GM18499 (cell line): ENCODE results near the gene EBP.
"Not testable (repeated sequence)": the region's sequence is repeated elsewhere in the genome, so short reads cannot be mapped to it uniquely, and the experiment has no call there.

Source experiments
- ATAC-seq: cut with Tn5 transposase; IDR thresholded peaks from one replicate; pipeline ENCODE4 v1.9.1; 2021; ENCODE audit warnings: moderate number of reproducible peaks; ENCODE audit not compliant: insufficient read depth, unreplicated experiment

EBP gene

GRCh38 chrX:48492293-48492910 is 29.2 kb upstream of the EBP start:
- no peak for ATAC-seq

GRCh38 chrX:48493890-48494364 is 27.7 kb upstream of the EBP start:
- no peak for ATAC-seq

- no peak for ATAC-seq
Measured at GRCh38 chrX:48496660-48497059, 24.9 kb upstream of the EBP start.

DNA sequence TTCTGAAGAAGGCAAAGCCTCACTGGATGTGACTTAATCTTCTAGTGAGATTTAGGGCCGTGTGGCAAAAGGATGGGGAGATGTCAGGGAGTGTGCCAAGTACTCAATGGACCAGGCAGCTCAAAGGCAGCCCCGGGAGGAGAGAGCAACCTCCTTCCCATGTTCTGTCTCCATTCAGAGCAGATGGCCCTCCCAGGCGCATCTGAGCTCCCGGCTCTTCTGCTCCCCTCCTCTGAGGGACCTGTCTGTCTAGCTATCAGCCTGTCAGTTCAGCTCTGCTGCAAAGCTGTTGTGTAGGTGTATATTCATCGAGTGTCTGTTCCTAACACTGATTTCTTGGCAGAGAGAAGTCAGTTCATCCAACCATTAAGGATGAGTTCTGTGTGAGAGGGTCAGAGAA is 23.7 kb upstream of the EBP start:
- ATAC-seq = no peak

DNA sequence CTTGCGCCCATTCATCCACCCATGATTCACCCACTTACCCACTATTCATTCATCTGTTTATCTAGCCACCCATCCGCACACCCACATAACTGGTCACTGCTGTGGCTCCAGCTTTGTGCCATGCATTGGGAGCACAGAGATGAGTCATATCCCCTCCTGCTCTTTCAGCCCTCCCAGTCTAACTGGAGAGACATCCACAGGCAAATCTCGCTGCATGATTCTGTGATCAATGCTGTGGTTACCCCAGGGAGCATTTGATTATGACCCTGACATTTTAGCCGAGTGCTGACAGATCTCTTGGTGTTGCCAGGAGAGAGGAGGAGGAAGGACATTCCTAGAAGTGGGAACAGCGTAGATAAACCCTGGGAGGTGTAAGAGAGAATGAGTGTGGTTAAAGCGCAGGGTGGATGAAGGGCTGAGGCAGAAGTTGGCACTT is 23.2 kb upstream of the EBP start:
- ATAC-seq = no peak

DNA sequence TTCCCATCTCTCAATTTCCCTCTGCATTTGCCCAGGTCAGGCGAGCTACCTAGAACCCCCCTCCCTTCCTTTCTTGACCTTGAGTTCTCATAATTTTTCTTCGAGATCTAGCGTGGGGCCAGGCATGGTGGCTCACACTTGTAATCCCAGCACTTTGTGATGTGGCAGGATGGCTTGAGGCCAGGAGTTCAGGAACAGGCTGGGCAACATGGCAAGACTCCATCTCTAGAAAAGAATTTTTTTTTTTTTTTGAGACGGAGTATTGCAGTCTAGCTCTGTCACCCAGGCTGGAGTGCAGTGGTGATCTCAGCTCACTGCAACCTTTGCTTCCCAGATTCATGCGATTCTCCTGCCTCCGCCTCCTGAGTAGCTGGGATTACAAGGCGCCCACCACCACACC is 17.3 kb upstream of the EBP start:
- ATAC-seq = no peak

GRCh38 chrX:48505481-48505880 is 16.1 kb upstream of the EBP start:
- ATAC-seq = no peak

- no peak for ATAC-seq
Measured at GRCh38 chrX:48507246-48507645, 14.4 kb upstream of the EBP start.

DNA sequence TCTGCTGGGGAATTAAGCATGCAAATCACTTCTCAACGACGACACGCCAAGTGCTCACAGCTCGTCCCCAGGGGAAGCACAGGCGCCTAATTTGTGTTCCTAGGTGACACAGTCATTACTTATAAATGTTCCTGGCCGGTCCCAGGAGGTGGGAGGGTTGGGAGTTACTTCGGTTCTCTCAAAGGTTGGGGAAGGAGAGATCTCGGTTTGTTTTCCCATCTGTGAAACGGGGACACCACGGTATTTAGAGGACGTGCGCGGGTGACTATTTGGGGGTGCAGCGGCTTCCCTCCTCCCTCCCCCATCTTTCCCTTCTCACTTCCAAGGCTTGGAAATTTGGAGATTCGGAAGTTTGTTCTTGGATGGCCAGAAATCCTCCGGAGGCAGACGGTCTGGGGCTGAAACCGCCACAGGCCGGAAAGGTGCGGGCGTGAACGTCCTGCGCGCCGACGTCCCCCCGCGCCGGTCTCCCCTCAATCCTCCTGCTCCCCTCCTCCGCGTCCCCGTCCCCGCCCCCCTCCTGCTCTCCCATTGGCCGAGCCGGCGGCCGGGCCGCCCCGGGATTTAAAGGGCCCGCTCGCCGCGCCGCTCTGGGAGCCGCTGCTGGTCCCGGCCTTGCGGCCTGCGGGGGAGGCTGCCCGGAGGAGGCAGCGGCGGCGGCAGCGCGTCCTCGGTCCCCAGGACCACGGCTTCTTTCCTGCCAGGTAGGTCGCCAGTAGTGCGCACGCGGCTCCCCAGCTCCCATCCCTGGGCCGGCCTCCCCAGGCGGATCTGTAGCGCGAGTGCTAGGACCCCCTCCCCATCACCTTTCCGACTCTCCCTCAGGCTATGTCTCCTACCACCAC is 13.0 kb upstream of the EBP start, which contains the start of gene PORCN:
Gene PORCN, plus strand, starts transcription at position 593 of the 845 bp plus-strand sequence. CDS start 829 bp downstream, outside the sequence.
- ATAC-seq = no peak

- ATAC-seq = no peak
Measured at GRCh38 chrX:48509245-48509590, 12.4 kb upstream of the EBP start.

DNA sequence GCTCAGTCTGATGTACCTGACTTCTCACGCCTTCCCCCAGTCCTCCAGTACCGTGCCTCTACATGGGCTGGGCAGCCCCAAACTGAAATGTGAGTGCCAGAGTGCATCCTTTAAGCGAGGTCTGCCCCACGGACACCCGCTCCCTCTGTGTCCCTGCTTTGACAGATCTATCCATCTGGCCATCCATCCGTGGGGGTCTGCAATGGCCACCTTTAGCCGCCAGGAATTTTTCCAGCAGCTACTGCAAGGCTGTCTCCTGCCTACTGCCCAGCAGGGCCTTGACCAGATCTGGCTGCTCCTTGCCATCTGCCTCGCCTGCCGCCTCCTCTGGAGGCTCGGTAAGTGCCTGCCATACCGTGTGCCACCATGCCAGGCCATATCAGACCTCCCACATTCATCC is 12.0 kb upstream of the EBP start:
- no peak for ATAC-seq

DNA sequence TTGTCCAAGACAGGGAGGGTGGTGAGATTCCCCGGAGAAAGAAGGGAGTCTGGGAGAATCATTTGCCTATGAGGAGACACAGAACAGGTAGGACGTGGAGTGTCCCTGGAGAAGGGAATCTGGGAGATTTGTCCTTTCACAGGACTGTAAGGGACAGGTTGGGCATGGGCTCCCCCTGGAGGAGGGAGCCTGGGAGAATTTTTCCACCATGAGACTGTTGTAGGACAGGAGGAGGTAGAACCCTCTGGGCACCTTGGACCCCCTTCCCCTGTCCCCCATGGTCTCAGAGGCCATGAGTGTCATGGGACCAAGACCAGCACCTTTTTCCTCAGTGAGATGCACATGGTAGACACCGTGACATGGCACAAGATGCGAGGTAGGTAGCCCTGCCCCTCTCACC is 10.0 kb upstream of the EBP start:
- ATAC-seq = no peak

- no peak for ATAC-seq
Measured at GRCh38 chrX:48512371-48512935, 9.2 kb upstream of the EBP start.

- no peak for ATAC-seq
Measured at GRCh38 chrX:48513670-48514069, 7.9 kb upstream of the EBP start.

DNA sequence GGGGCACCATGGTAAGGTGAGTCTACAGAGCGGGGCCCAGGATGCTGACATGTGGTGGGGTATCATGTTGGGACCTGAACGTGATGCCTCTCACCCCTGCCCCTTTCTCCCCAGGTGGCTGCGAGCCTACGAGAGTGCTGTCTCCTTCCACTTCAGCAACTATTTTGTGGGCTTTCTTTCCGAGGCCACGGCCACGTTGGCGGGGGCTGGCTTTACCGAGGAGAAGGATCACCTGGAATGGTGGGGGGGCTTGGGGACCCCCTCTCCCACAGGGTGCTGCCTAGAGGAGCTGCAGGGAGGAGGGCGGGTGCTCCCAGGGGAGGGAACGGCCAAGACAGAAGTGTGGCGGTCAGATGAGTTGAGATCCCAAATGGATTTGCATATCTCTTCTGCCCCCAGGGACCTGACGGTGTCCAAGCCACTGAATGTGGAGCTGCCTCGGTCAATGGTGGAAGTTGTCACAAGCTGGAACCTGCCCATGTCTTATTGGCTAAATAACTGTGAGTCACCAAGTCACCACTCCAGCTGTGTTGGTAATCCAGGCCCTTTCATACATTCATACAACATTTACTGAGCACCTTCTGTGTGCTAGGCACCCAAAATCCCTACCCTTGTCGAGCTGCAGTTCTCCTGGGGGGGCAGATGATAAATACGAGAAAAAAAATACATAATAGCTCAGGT is 7.3 kb upstream of the EBP start:
- ATAC-seq = no peak

DNA sequence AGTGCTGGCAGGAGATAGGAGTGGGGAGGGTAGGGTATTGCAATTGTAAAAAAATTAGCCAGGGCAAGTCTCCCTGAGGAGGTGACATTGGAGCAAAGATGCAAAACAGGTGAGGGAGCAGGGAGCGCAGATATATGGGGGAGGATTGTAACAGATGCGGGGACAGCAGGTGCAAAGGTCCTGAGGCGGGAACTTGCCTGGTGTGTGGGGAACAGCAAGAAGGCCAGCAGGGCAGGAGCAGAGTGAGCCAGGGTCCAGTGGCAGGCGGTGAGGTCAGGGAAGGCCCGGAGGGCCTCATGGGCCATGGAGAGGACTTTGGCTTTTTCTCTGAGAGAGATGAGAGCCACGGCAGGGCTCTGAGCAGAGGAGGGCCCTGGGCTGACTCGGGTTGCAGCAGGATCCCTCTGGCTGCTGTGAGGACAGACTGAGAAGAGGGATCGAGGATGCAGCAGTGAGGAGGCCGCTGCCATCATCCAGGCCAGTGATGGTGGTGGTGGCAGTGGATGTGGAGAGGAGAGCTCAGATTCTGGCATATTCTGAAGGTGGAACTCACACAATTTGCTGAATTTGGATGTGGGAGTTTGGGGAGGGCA is 6.6 kb upstream of the EBP start:
- ATAC-seq = no peak

DNA sequence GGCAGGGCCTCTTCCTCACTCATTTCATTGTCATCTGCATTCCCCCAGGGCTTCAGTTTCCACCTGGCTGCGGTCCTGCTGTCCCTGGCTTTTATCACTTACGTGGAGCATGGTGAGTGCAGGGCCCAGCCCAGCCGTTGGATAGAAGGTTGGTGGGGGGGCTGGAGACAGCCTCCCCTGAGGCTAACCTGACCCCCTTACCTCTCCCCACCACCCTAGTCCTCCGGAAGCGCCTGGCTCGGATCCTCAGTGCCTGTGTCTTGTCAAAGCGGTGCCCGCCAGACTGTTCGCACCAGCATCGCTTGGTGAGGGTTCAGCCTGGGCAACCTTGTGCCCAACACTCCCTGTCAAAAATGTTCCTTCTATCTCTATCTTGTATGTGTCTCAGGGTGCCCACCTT is 5.8 kb upstream of the EBP start:
- ATAC-seq = no peak

DNA sequence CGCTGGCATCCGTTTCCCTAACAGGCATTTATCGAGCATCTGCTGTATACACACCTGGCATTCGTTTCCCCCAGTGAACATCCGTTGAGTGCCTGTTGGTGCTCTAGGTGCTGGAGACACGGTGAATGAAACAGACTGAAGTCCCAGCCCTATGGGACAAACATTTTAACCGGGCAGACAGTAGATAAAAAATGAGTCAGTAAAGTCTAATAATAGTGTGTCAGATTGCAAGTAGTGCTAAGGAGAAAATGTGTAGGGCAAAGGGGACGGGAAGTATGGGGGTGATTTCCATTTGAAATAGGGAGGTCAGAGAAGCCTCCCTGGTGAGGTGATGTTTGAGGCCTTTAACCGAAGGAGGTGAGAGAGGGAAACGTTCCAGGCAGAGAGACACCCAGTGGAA is 5.3 kb upstream of the EBP start:
- ATAC-seq = no peak

DNA sequence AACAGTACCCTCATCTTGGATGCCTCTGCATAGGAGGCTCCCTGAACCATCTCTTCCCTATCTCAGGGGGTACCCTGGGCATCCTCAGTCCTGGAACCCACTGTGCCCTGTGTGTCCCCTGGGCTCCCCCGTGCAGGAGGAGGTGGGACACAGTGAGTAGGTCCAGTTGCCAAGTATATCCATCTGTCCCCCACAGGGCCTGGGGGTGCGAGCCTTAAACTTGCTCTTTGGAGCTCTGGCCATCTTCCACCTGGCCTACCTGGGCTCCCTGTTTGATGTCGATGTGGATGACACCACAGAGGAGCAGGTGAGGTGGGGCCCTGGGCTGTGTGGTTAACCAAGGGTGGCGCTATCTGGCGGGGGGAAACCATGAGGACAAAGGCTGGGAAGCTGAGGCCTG is 4.6 kb upstream of the EBP start:
- ATAC-seq = no peak

- not testable (repeated sequence) for ATAC-seq
Measured at GRCh38 chrX:48519481-48519880, 2.1 kb upstream of the EBP start.

DNA sequence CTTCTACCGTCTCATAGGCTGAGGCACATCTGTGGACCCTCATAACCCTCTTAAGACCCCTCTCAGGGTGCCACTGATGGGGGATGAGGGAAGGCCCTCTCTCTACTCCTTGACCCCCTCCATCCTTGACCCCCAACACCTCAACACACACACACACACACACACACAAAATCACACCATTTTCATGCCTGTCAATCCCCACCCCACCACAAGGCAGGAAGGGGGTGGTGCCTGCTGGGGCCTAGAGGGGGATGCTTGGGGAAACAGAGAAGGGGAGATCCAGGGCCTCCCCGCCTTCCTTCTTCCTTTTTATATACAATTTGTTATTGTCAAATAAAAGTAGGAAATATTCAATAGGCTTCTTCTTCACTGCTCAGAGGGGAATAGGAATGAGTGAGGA is 1.2 kb upstream of the EBP start:
- no peak for ATAC-seq
